Measurements from ENCODE around the gene DAGLB.
"Not testable (repeated sequence)": the region's sequence is repeated elsewhere in the genome, so short reads cannot be mapped to it uniquely, and the experiment has no call there.

The DAGLB gene

GRCh38 chr7:6460303-6460702, 12.5 kb upstream of the DAGLB start:
- Histone ChIP-seq H2AFZ (ENCODE audit: low read length) (no peak overlapping the region), H3K4me2 (ENCODE audit: low read length) (no peak overlapping the region), H4K20me1 (ENCODE audit: insufficient read depth, low read length) (no peaks in the 10 kb centered on the region), H3K9me2 (ENCODE audit: low read depth, low read length) (no peaks in the 10 kb centered on the region), H3K4me1 (ENCODE audit: insufficient read depth, low read length, severe bottlenecking) (no peaks in the 10 kb centered on the region), H3K27ac (ENCODE audit: low read depth, low read length, poor library complexity, severe bottlenecking) (no peak overlapping the region), H3K27me3 (ENCODE audit: insufficient read depth, low read length) (no peaks in the 10 kb centered on the region), H3F3A (ENCODE audit: insufficient read depth, low read length) (no peaks in the 10 kb centered on the region), H3K9me3 (ENCODE audit: low read length) (no peaks in the 10 kb centered on the region), H3K4me3 (ENCODE audit: low read depth, low read length, poor library complexity, severe bottlenecking) (no peak overlapping the region), H3K36me3 (ENCODE audit: insufficient read depth, low read length) (peaks cover 30% of the 10 kb centered on the region), H3K79me2 (ENCODE audit: insufficient read depth, low read length) (no peaks in the 10 kb centered on the region), H3K9ac (ENCODE audit: low read length) (no peak overlapping the region)
- TF ChIP-seq EZH2 (IDR thresholded peaks at IDR 0.05; ENCODE audit: borderline replicate concordance, low read length) (no peak), CTCF (IDR thresholded peaks at IDR 0.05; ENCODE audit: low read length) (no peak)

- not testable (repeated sequence) for H3K79me2 ChIP-seq (ENCODE audit: insufficient read depth, low read length); H3K4me1 ChIP-seq (ENCODE audit: insufficient read depth, low read length, severe bottlenecking); H3K9me2 ChIP-seq (ENCODE audit: low read depth, low read length); H3K9me3 ChIP-seq (ENCODE audit: low read length); H3K27ac ChIP-seq (ENCODE audit: low read depth, low read length, poor library complexity, severe bottlenecking); H3K9ac ChIP-seq (ENCODE audit: low read length); H3F3A ChIP-seq (ENCODE audit: insufficient read depth, low read length); H3K4me3 ChIP-seq (ENCODE audit: low read depth, low read length, poor library complexity, severe bottlenecking); H4K20me1 ChIP-seq (ENCODE audit: insufficient read depth, low read length); H3K27me3 ChIP-seq (ENCODE audit: insufficient read depth, low read length); H3K4me2 ChIP-seq (ENCODE audit: low read length); H2AFZ ChIP-seq (ENCODE audit: low read length)
- peaks cover 29% of the 10 kb centered on the region for H3K36me3 ChIP-seq (ENCODE audit: insufficient read depth, low read length)
Observed at GRCh38 chr7:6458676-6459075, 10.9 kb upstream of the DAGLB start.

- Histone ChIP-seq H3K4me2 (ENCODE audit: low read length) (no peak overlapping the region), H3K9me3 (ENCODE audit: low read length) (no peaks in the 10 kb centered on the region), H3K36me3 (ENCODE audit: insufficient read depth, low read length) (no peaks in the 10 kb centered on the region), H3K4me1 (ENCODE audit: insufficient read depth, low read length, severe bottlenecking) (peaks cover 5% of the 10 kb centered on the region), H4K20me1 (ENCODE audit: insufficient read depth, low read length) (no peaks in the 10 kb centered on the region), H3K9ac (ENCODE audit: low read length) (no peak overlapping the region), H3K27me3 (ENCODE audit: insufficient read depth, low read length) (no peaks in the 10 kb centered on the region), H2AFZ (ENCODE audit: low read length) (no peak overlapping the region), H3F3A (ENCODE audit: insufficient read depth, low read length) (no peaks in the 10 kb centered on the region), H3K27ac (ENCODE audit: low read depth, low read length, poor library complexity, severe bottlenecking) (no peak overlapping the region), H3K9me2 (ENCODE audit: low read depth, low read length) (no peaks in the 10 kb centered on the region), H3K79me2 (ENCODE audit: insufficient read depth, low read length) (no peaks in the 10 kb centered on the region), H3K4me3 (ENCODE audit: low read depth, low read length, poor library complexity, severe bottlenecking) (no peak overlapping the region)
- no peak for TF ChIP-seq CTCF (IDR thresholded peaks at IDR 0.05; ENCODE audit: low read length)
- no peak for TF ChIP-seq EZH2 (IDR thresholded peaks at IDR 0.05; ENCODE audit: borderline replicate concordance, low read length)
Observed at GRCh38 chr7:6453734-6454133, 6.0 kb upstream of the DAGLB start.

- peaks cover 15% of the 10 kb centered on the region for H3K4me1 ChIP-seq (ENCODE audit: insufficient read depth, low read length, severe bottlenecking)
- H3K4me3 ChIP-seq (ENCODE audit: low read depth, low read length, poor library complexity, severe bottlenecking), result no peak overlapping the region
- no peaks in the 10 kb centered on the region for H3F3A ChIP-seq (ENCODE audit: insufficient read depth, low read length)
- TF ChIP-seq CTCF (IDR thresholded peaks at IDR 0.05; ENCODE audit: low read length) (no peak), EZH2 (IDR thresholded peaks at IDR 0.05; ENCODE audit: borderline replicate concordance, low read length) (no peak)
- H4K20me1 ChIP-seq (ENCODE audit: insufficient read depth, low read length), result no peaks in the 10 kb centered on the region
- no peak overlapping the region for H2AFZ ChIP-seq (ENCODE audit: low read length)
- H3K79me2 ChIP-seq (ENCODE audit: insufficient read depth, low read length), result no peaks in the 10 kb centered on the region; the same call in none of the 2 replicates
- H3K4me2 ChIP-seq (ENCODE audit: low read length), result no peak overlapping the region
- no peaks in the 10 kb centered on the region for H3K9me3 ChIP-seq (ENCODE audit: low read length)
- no peaks in the 10 kb centered on the region for H3K27me3 ChIP-seq (ENCODE audit: insufficient read depth, low read length)
- H3K27ac ChIP-seq (ENCODE audit: low read depth, low read length, poor library complexity, severe bottlenecking), result no peak overlapping the region
- H3K36me3 ChIP-seq (ENCODE audit: insufficient read depth, low read length), result no peaks in the 10 kb centered on the region
- no peaks in the 10 kb centered on the region for H3K9me2 ChIP-seq (ENCODE audit: low read depth, low read length)
- no peak overlapping the region for H3K9ac ChIP-seq (ENCODE audit: low read length)
Observed at GRCh38 chr7:6451224-6451705, 3.5 kb upstream of the DAGLB start.

GRCh38 chr7:6450591-6450990, 2.8 kb upstream of the DAGLB start:
- H4K20me1 ChIP-seq (ENCODE audit: insufficient read depth, low read length); H2AFZ ChIP-seq (ENCODE audit: low read length); H3K9ac ChIP-seq (ENCODE audit: low read length); H3K4me3 ChIP-seq (ENCODE audit: low read depth, low read length, poor library complexity, severe bottlenecking); H3K27ac ChIP-seq (ENCODE audit: low read depth, low read length, poor library complexity, severe bottlenecking); H3K9me2 ChIP-seq (ENCODE audit: low read depth, low read length); H3K79me2 ChIP-seq (ENCODE audit: insufficient read depth, low read length); H3K36me3 ChIP-seq (ENCODE audit: insufficient read depth, low read length); H3K9me3 ChIP-seq (ENCODE audit: low read length); H3F3A ChIP-seq (ENCODE audit: insufficient read depth, low read length); H3K27me3 ChIP-seq (ENCODE audit: insufficient read depth, low read length); H3K4me2 ChIP-seq (ENCODE audit: low read length): not testable (repeated sequence)
- peaks cover 15% of the 10 kb centered on the region for H3K4me1 ChIP-seq (ENCODE audit: insufficient read depth, low read length, severe bottlenecking)

Measured in OCI-LY1 (cell line).